Activated CD4-positive, alpha-beta T cell treated with anti-CD3 and anti-CD28 coated beads, Interleukin-2, amount 50 U/mL, for 1 hour (primary cell): ENCODE data around the gene IP6K3.
A peak's percentile ranks its signal among the peaks of the same experiment; 100 is the strongest.

Experiments used
- DNase-seq: peaks from one replicate; pipeline ENCODE4 v3.0.0-alpha.2; 2020

Gene IP6K3

GRCh38 chr6:33777398-33778388 lies 31.0 kb upstream of the IP6K3 start:
- DNase-seq, result no peak

GRCh38 chr6:33776764-33777163 lies 30.1 kb upstream of the IP6K3 start:
- DNase-seq, result no peak

- no peak for DNase-seq
Observed at GRCh38 chr6:33776186-33776585, 29.5 kb upstream of the IP6K3 start.

GRCh38 chr6:33774774-33775173 lies 28.1 kb upstream of the IP6K3 start:
- DNase-seq, result no peak

GRCh38 chr6:33772902-33773472 lies 26.3 kb upstream of the IP6K3 start:
- no peak for DNase-seq

- no peak for DNase-seq
Observed at GRCh38 chr6:33772082-33772830, 25.6 kb upstream of the IP6K3 start.

GRCh38 chr6:33771146-33772081 lies 24.7 kb upstream of the IP6K3 start:
- peak; percentile 57 for DNase-seq

- DNase-seq, result no peak
Observed at GRCh38 chr6:33770833-33771145, 24.1 kb upstream of the IP6K3 start.

GRCh38 chr6:33770124-33770832 lies 23.6 kb upstream of the IP6K3 start:
- no peak for DNase-seq

GRCh38 chr6:33769248-33769821 lies 22.6 kb upstream of the IP6K3 start:
- DNase-seq, result no peak

- peak; percentile 72 for DNase-seq
Observed at GRCh38 chr6:33768644-33769120, 22.0 kb upstream of the IP6K3 start.

GRCh38 chr6:33766921-33767907 lies 20.5 kb upstream of the IP6K3 start:
- DNase-seq, result no peak

GRCh38 chr6:33765368-33765767 lies 18.7 kb upstream of the IP6K3 start:
- no peak for DNase-seq

GRCh38 chr6:33764036-33764435 lies 17.3 kb upstream of the IP6K3 start:
- DNase-seq, result no peak

GRCh38 chr6:33763483-33763882 lies 16.8 kb upstream of the IP6K3 start:
- DNase-seq, result no peak

GRCh38 chr6:33762713-33763112 lies 16.0 kb upstream of the IP6K3 start:
- DNase-seq, result no peak

- peak; percentile 31 for DNase-seq
Observed at GRCh38 chr6:33761922-33762629, 15.4 kb upstream of the IP6K3 start.

GRCh38 chr6:33761581-33761921 lies 14.8 kb upstream of the IP6K3 start:
- DNase-seq, result no peak

- no peak for DNase-seq
Observed at GRCh38 chr6:33759887-33760629, 13.4 kb upstream of the IP6K3 start.
